ENCODE data around the gene ZPR1.

DNA sequence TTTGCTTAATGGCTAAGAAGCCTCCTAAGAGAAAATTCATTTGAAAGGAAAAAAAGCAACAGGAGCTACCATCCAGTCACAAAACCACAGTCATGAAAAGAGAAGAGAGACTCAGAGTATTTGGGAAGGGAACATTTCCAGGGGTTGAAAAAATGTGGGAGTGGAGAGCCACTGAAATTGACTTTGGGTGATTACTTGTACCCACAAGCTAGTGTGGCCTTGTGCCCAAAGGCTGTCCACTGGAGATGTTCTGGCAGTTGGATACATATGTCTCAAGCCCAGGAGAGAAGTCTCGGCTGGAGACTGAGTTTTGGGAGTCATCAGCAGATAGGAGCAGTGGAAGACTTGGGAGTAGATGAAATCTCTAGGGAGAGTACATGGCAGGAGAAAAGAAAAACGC is 7.0 kb upstream of the ZPR1 start:
- TF ChIP-seq CTCF (IDR thresholded peaks at IDR 0.05; ENCODE audit: insufficient read depth, low read depth, low read length) (no peak), EZH2 (IDR thresholded peaks at IDR 0.05; ENCODE audit: insufficient read depth, low read length) (no peak)
